Osteocyte (in vitro differentiated cells): ENCODE results near the gene ATP13A2. TPM values are rescaled to one million over a fixed set of nuclear protein-coding genes. Genes with fewer than 3 reads are reported as not detected.

Source experiments
- DNase-seq: peaks from one replicate; pipeline ENCODE4 v3.0.0; 2021; ENCODE audit warnings: mixed read lengths; ENCODE audit not compliant: unreplicated experiment; ENCODE audit errors: extremely low spot score
- H3K27ac Mint-ChIP-seq: one replicate; pipeline ENCODE4 v1.8.0; 2021; ENCODE audit warnings: mild to moderate bottlenecking, mixed read lengths; ENCODE audit not compliant: unreplicated experiment
- H3K27me3 Mint-ChIP-seq: one replicate; pipeline ENCODE4 v1.8.0; 2021; ENCODE audit warnings: mixed read lengths; ENCODE audit not compliant: unreplicated experiment
- H3K36me3 Mint-ChIP-seq: one replicate; pipeline ENCODE4 v1.8.0; 2021; ENCODE audit warnings: mixed read lengths; ENCODE audit not compliant: unreplicated experiment
- H3K4me1 Mint-ChIP-seq: one replicate; pipeline ENCODE4 v1.8.0; 2021; ENCODE audit warnings: mixed read lengths; ENCODE audit not compliant: unreplicated experiment
- H3K4me3 Mint-ChIP-seq: one replicate; pipeline ENCODE4 v1.8.0; 2021; ENCODE audit warnings: mild to moderate bottlenecking, moderate library complexity, mixed read lengths; ENCODE audit not compliant: unreplicated experiment
- H3K9me3 Mint-ChIP-seq: one replicate; pipeline ENCODE4 v1.8.0; 2021; ENCODE audit warnings: mixed read lengths; ENCODE audit not compliant: unreplicated experiment
- total RNA-seq: library from RNA; stranded (reverse); gene quantifications from 2 replicates; pipeline ENCODE4 v1.2.1, GENCODE V29; 2021
- TF ChIP-seq, protein P1 (sequence below): fragments of 200-600 bp; sonication (generic); IDR thresholded peaks from 2 replicates; pipeline ENCODE4 v1.5.0; 2021; ENCODE audit warnings: antibody characterized with exemption, mild to moderate bottlenecking, moderate library complexity

Gene ATP13A2
- total RNA-seq, 1 donor from 2014 or later = 69.6 TPM

DNA sequence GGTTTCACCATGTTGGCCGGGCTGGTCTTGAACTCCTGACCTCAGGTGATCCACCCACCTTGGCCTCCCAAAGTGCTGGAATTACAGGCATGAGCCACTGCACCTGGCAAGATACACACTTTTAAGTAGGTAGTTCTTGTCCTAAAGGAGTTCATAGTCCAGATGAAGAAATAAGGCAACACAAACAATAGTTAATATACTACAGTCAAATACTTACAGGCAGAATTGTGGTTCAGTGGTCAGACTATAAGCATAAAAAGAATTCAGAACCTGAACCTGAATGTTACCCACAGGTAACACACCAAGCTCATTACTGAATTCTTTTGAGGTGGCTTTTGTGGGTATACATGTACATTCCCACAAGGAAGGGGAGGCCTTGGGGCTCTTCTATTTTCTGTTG is 40.3 kb upstream of the ATP13A2 start:
- Mint-ChIP-seq H3K27ac (no peak overlapping the region), H3K4me1 (peaks cover 23% of the 10 kb centered on the region)
- TF ChIP-seq, protein P1, sequence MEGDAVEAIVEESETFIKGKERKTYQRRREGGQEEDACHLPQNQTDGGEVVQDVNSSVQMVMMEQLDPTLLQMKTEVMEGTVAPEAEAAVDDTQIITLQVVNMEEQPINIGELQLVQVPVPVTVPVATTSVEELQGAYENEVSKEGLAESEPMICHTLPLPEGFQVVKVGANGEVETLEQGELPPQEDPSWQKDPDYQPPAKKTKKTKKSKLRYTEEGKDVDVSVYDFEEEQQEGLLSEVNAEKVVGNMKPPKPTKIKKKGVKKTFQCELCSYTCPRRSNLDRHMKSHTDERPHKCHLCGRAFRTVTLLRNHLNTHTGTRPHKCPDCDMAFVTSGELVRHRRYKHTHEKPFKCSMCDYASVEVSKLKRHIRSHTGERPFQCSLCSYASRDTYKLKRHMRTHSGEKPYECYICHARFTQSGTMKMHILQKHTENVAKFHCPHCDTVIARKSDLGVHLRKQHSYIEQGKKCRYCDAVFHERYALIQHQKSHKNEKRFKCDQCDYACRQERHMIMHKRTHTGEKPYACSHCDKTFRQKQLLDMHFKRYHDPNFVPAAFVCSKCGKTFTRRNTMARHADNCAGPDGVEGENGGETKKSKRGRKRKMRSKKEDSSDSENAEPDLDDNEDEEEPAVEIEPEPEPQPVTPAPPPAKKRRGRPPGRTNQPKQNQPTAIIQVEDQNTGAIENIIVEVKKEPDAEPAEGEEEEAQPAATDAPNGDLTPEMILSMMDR = no peak

DNA sequence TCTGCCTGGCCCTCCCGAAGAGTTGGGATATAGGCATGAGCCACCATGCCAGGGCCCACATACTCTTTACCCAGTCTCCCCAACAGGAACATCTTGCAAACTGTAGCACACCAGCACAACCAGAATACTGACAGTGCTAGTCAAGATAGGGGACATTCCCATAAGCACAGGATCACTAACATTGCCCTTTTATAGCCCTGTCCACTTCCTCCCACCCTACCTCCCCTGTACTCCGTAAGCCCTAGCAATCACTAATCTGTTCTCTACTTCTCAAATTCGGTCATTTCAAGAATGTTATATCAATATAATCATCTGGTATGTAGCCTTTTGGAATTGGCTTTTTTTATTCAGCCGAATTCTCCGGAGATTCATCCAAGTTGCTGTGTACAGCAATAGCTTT is 36.2 kb upstream of the ATP13A2 start:
- no peaks in the 10 kb centered on the region for H3K9me3 Mint-ChIP-seq
- no peaks in the 10 kb centered on the region for H3K27me3 Mint-ChIP-seq
- H3K4me3 Mint-ChIP-seq = no peak overlapping the region
- H3K4me1 Mint-ChIP-seq = peaks cover 18% of the 10 kb centered on the region
- DNase-seq = no peak
- H3K36me3 Mint-ChIP-seq = peaks cover 15% of the 10 kb centered on the region
- no peak overlapping the region for H3K27ac Mint-ChIP-seq
- TF ChIP-seq, protein P1 = no peak

More for the DNA sequence above, 40.3 kb upstream of the ATP13A2 start:
- H3K27me3 Mint-ChIP-seq = no peaks in the 10 kb centered on the region
- H3K4me3 Mint-ChIP-seq = peak overlapping the region; percentile 100
- H3K9me3 Mint-ChIP-seq = no peaks in the 10 kb centered on the region
- H3K36me3 Mint-ChIP-seq = peaks cover 5% of the 10 kb centered on the region
- DNase-seq = no peak

DNA sequence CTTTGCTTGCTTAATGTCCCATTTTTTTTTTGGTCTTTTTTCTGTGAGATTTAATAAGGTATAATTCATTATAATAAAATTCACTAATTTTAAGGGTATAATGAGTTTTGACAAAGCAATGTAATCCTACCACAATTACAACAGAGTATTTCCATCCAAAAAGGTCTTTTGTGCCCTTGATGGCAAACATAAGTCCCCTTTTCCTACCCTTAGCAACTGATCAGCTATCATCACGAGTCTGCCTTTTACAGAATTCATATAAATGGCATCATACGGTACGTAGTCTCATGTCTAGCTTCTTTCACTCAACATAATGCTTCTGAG is 34.6 kb upstream of the ATP13A2 start:
- Mint-ChIP-seq H3K9me3 (no peaks in the 10 kb centered on the region), H3K4me1 (peaks cover 9% of the 10 kb centered on the region), H3K27ac (no peak overlapping the region), H3K36me3 (peaks cover 20% of the 10 kb centered on the region), H3K4me3 (no peak overlapping the region), H3K27me3 (no peaks in the 10 kb centered on the region)
- no peak for DNase-seq
- TF ChIP-seq, protein P1 = no peak

DNA sequence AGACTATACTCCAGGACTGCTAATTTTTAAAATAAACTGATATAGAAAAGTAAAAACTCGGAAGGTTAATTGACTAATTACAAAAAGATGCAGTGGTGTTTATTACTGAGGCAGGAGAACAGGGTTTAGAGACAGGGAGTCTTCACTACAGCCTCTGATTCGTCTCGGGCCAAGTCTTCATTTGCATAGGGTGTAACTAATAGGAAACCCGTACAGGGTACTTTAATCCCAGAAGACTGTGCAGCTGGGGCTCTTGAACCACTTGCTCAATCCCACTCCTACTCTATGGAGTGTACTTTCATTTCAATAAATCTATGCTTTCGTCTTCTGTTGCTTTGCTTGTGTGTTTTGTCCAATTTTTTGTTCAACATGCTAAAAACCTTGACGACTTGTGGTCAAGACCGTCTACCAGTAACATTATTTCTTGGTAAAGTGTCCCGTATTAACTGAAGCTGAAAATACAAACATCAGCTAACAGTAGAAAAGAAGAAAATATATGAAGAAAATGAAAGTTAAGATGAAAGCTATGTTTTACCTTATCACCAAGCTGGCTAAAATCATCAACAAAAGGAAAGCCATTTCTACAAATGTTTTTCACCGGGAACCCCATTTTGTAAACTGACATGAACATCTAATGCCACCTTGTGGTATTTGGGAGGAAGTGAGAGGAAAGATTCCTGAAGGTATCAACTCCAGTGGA is 34.1 kb upstream of the ATP13A2 start:
- peak overlapping the region; percentile 56 for H3K4me3 Mint-ChIP-seq
- TF ChIP-seq, protein P1 = peak; percentile 83
- peak overlapping the region; percentile 68 for H3K27ac Mint-ChIP-seq
- no peaks in the 10 kb centered on the region for H3K27me3 Mint-ChIP-seq
- peaks cover 6% of the 10 kb centered on the region for H3K4me1 Mint-ChIP-seq
- DNase-seq = no peak
- H3K36me3 Mint-ChIP-seq = peaks cover 17% of the 10 kb centered on the region
- no peaks in the 10 kb centered on the region for H3K9me3 Mint-ChIP-seq

DNA sequence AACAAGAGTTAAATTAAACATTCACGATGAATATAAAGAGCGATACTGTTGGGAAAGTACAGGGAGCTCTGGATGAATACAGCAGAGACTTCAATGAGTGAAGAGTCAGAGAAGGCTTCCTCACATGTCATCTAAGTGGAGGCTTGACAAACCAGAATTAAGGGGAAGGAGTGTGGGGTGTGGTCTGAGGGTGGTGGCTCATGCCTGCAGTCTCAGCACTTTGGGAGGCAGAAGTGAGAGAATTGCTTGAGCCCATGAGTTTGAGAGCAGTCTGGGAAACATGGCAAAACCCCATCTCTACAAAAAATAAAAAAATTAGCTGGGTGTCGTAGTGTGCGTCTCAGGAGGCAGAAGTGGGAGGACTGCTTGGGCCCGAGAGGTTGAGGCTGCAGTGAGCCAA is 33.4 kb upstream of the ATP13A2 start:
- Mint-ChIP-seq H3K4me1 (peaks cover 6% of the 10 kb centered on the region), H3K36me3 (peaks cover 20% of the 10 kb centered on the region), H3K4me3 (no peak overlapping the region), H3K27me3 (no peaks in the 10 kb centered on the region), H3K9me3 (no peaks in the 10 kb centered on the region), H3K27ac (no peak overlapping the region)
- TF ChIP-seq, protein P1 = no peak
- no peak for DNase-seq
